A172 (cell line): ENCODE results near the gene SP4. TPM values are rescaled to one million over a fixed set of nuclear protein-coding genes. Genes with fewer than 3 reads are reported as not detected.

ENCODE experiments used
- DNase-seq: peaks from one replicate; pipeline ENCODE4 v3.0.0-alpha.2; 2015; ENCODE audit warnings: low spot score
- total RNA-seq: library from RNA; depleted of rRNA; stranded (reverse); fragments of >200 nt; shearing (Covaris generic); gene quantifications from 2 replicates; pipeline ENCODE4 v1.2.3, GENCODE V29; 2014

SP4 gene
- total RNA-seq, 1 experiment from 2014 or later, result 11.3 TPM

GRCh38 chr7:21443149-21443841 lies 15.4 kb downstream of the SP4 start:
- DNase-seq, result no peak

GRCh38 chr7:21448974-21449373 lies 21.1 kb downstream of the SP4 start:
- no peak for DNase-seq

GRCh38 chr7:21450076-21450475 lies 22.2 kb downstream of the SP4 start:
- DNase-seq, result no peak

- no peak for DNase-seq
These were observed 23.1 kb downstream of the SP4 start for GRCh38 chr7:21450941-21451340.

- no peak for DNase-seq
These were observed 26.3 kb downstream of the SP4 start for GRCh38 chr7:21454182-21454581.

- DNase-seq, result no peak
These were observed 27.0 kb downstream of the SP4 start for GRCh38 chr7:21454906-21455305.

GRCh38 chr7:21461282-21461681 lies 33.4 kb downstream of the SP4 start:
- DNase-seq, result no peak

GRCh38 chr7:21462081-21462480 lies 34.2 kb downstream of the SP4 start:
- no peak for DNase-seq

GRCh38 chr7:21463524-21463923 lies 35.6 kb downstream of the SP4 start:
- DNase-seq, result no peak

- DNase-seq, result no peak
These were observed 41.1 kb downstream of the SP4 start for GRCh38 chr7:21468969-21469368.

- DNase-seq, result no peak
These were observed 42.0 kb downstream of the SP4 start for GRCh38 chr7:21469894-21470293.

GRCh38 chr7:21472029-21472428 lies 44.1 kb downstream of the SP4 start:
- DNase-seq, result no peak

GRCh38 chr7:21476429-21476828 lies 48.5 kb downstream of the SP4 start:
- DNase-seq, result no peak

GRCh38 chr7:21480693-21481403 lies 53.0 kb downstream of the SP4 start:
- DNase-seq, result no peak

- DNase-seq, result no peak
These were observed 58.6 kb downstream of the SP4 start for GRCh38 chr7:21486511-21486910.

GRCh38 chr7:21495731-21496130 lies 67.8 kb downstream of the SP4 start:
- no peak for DNase-seq

- DNase-seq, result peak; percentile 12
These were observed 69.2 kb downstream of the SP4 start for GRCh38 chr7:21497072-21497471.

GRCh38 chr7:21500117-21500832 lies 72.4 kb downstream of the SP4 start:
- DNase-seq, result no peak

GRCh38 chr7:21504021-21504420 lies 76.1 kb downstream of the SP4 start:
- DNase-seq, result no peak

- DNase-seq, result peak; percentile 15
These were observed 79.9 kb downstream of the SP4 start for GRCh38 chr7:21507627-21508343.

- DNase-seq, result no peak
These were observed 80.7 kb downstream of the SP4 start for GRCh38 chr7:21508538-21508937.

- no peak for DNase-seq
These were observed 86.2 kb downstream of the SP4 start for GRCh38 chr7:21514062-21514461.
